Endothelial cell of umbilical vein (primary cell): ENCODE results near the gene AUTS2. TPM values are rescaled to one million over a fixed set of nuclear protein-coding genes. Genes with fewer than 3 reads are reported as not detected.

Experiments used
- BruUV-seq: library from RNA; stranded (reverse); fragments of 400-500 nt; replicated peaks from 2 replicates; lab custom pipeline; 2021; lab: Mats Ljungman, UMichigan
- CTCF ChIA-PET: fragments of 300-600, 350-600 bp; sonication (Branson Sonifier 250); formaldehyde crosslinking; loops from one replicate; lab custom pipeline; 2021; ENCODE audit warnings: antibody characterized with exemption, inconsistent platforms; lab: Charles Lee
- POLR2A ChIA-PET: fragments of 300-600, 350-600 bp; sonication (Branson Sonifier 250); formaldehyde crosslinking; loops from one replicate; lab custom pipeline; 2021; ENCODE audit warnings: antibody characterized with exemption, inconsistent platforms; lab: Charles Lee
- DNase-seq: peaks from one replicate; pipeline ENCODE4 v3.0.0-alpha.2; 2011; ENCODE audit warnings: low read depth, low spot score
- FAIRE-seq: peaks from 2 replicates; lab custom pipeline; 2011; peaks lifted over from hg19 to GRCh38; lab: Jason Lieb, UNC
- H2AFZ ChIP-seq: 2 replicates; pipeline ENCODE4 v1.6.0; 2012; ENCODE audit warnings: low read depth, low read length, control low read depth, inconsistent platforms
- H3K27ac ChIP-seq: 2 replicates; pipeline ENCODE4 v1.5.1; 2011; ENCODE audit warnings: low read depth, mild to moderate bottlenecking, control low read depth, low read length, moderate library complexity; ENCODE audit not compliant: insufficient read depth
- H3K27me3 ChIP-seq, 2 experiments: 2 replicates each; pipeline versions ENCODE4 v1.6.0 to v1.6.1; 2011; ENCODE audit warnings: low read length in 2 of 2, mixed read lengths in 1 of 2; ENCODE audit not compliant: control insufficient read depth in 2 of 2, insufficient read depth in 2 of 2
- H3K36me3 ChIP-seq, 2 experiments: 2 replicates in 1 of 2; 3 replicates in 1 of 2; pipeline ENCODE4 v1.5.1; 2011; ENCODE audit warnings: low read length in 2 of 2, mild to moderate bottlenecking in 1 of 2, moderate library complexity in 1 of 2; ENCODE audit not compliant: control insufficient read depth in 2 of 2, insufficient read depth in 2 of 2; ENCODE audit errors: extremely low read depth in 1 of 2
- H3K4me1 ChIP-seq: 3 replicates; pipeline ENCODE4 v1.5.1; 2011; ENCODE audit warnings: mild to moderate bottlenecking, low read length; ENCODE audit not compliant: control insufficient read depth, insufficient read depth; ENCODE audit errors: extremely low read depth
- H3K4me2 ChIP-seq: 2 replicates; pipeline ENCODE4 v1.6.1; 2011; ENCODE audit warnings: low read length, control low read depth, mixed read lengths; ENCODE audit not compliant: insufficient read depth
- H3K4me3 ChIP-seq, 3 experiments: fragments of 200-600 bp in 1 of 3; sonication (generic), shearing (Covaris generic) in 1 of 3; replicated peaks in 1 of 3; 2 replicates each; pipeline ENCODE4 v1.5.1; 2011 to 2016; ENCODE audit warnings: control low read depth in 3 of 3, low read length in 3 of 3, mild to moderate bottlenecking in 2 of 3, inconsistent platforms in 1 of 3, low read depth in 1 of 3, moderate library complexity in 1 of 3; ENCODE audit not compliant: insufficient read depth in 1 of 3
- H3K79me2 ChIP-seq: 2 replicates; pipeline ENCODE4 v1.6.0; 2012; ENCODE audit warnings: low read length, inconsistent platforms; ENCODE audit not compliant: control insufficient read depth, insufficient read depth
- H3K9ac ChIP-seq: replicated peaks from 2 replicates; pipeline ENCODE3; 2011; ENCODE audit warnings: low read length, control low read depth; ENCODE audit not compliant: insufficient read depth; ENCODE audit errors: extremely low read depth
- H3K9me1 ChIP-seq: replicated peaks from 3 replicates; pipeline ENCODE4 v1.6.0; 2011; ENCODE audit warnings: mild to moderate bottlenecking, low read length; ENCODE audit not compliant: control insufficient read depth, insufficient read depth; ENCODE audit errors: extremely low read depth
- H3K9me3 ChIP-seq: replicated peaks from 2 replicates; pipeline ENCODE4 v1.5.1; 2012; ENCODE audit warnings: low read length, inconsistent platforms; ENCODE audit not compliant: control insufficient read depth, insufficient read depth
- H4K20me1 ChIP-seq: replicated peaks from 2 replicates; pipeline ENCODE3; 2011; ENCODE audit warnings: mild to moderate bottlenecking, low read length; ENCODE audit not compliant: control insufficient read depth, insufficient read depth; ENCODE audit errors: extremely low read depth
- EZH2 ChIP-seq: IDR thresholded peaks from 2 replicates; pipeline ENCODE4 v1.6.1; 2012; ENCODE audit warnings: borderline replicate concordance, low read depth, mild to moderate bottlenecking, moderate library complexity, low read length, inconsistent platforms; ENCODE audit not compliant: severe bottlenecking
- FOS ChIP-seq: IDR thresholded peaks from 2 replicates; pipeline ENCODE4 v1.6.1; 2011; ENCODE audit warnings: mild to moderate bottlenecking, low read length, moderate library complexity, borderline replicate concordance; ENCODE audit not compliant: insufficient read depth
- GATA2 ChIP-seq: IDR thresholded peaks from 2 replicates; pipeline ENCODE4 v1.7.0; 2011; ENCODE audit warnings: low read depth, mild to moderate bottlenecking, moderate library complexity, mixed read lengths, low read length; ENCODE audit not compliant: insufficient read length, insufficient read depth
- JUN ChIP-seq: IDR thresholded peaks from 2 replicates; pipeline ENCODE4 v1.6.1; 2011; ENCODE audit warnings: borderline replicate concordance, low read depth; ENCODE audit not compliant: insufficient read length, insufficient read depth
- MAX ChIP-seq: IDR thresholded peaks from 2 replicates; pipeline ENCODE4 v1.6.1; 2011; ENCODE audit not compliant: insufficient read depth, insufficient read length
- MYC ChIP-seq: IDR thresholded peaks from one replicate; pipeline ENCODE4 v1.6.1; 2011; ENCODE audit warnings: mild to moderate bottlenecking, low read depth, low read length
- POLR2A ChIP-seq: IDR thresholded peaks from 2 replicates; pipeline ENCODE4 v1.6.1; 2012; ENCODE audit warnings: low read depth, mild to moderate bottlenecking, control low read depth, low read length
- POLR2AphosphoS5 ChIP-seq: IDR thresholded peaks from 2 replicates; pipeline ENCODE4 v1.6.1; 2012; ENCODE audit warnings: low read depth, mild to moderate bottlenecking, control low read depth, low read length, moderate library complexity; ENCODE audit not compliant: insufficient read depth
- dilution Hi-C: fragments of 300-500 bp; cut with MboI; formaldehyde crosslinking; loops from one replicate; pipeline ENCODE4 v1.15.0; 2019; ENCODE audit warnings: low sequenced_read_pairs; ENCODE audit not compliant: extremely low pct_ligation_motif_present
- intact Hi-C: fragments of 100-400 bp; cut with micrococcal nuclease; formaldehyde crosslinking; loops from one replicate; pipeline ENCODE4 v1.10.0; 2022
- polyA plus RNA-seq, 4 experiments: library from polyadenylated mRNA; depleted of rRNA in 3 of 4; stranded (reverse) in 3 of 4; unstranded in 1 of 4; fragments of >200 nt; gene quantifications; 2 replicates each; pipeline versions ENCODE4 v1.2.1 to v1.2.3, GENCODE V29; 2011 to 2012; ENCODE audit warnings: missing spikeins in 1 of 4
- total RNA-seq: library from RNA; stranded (reverse); gene quantifications from 2 replicates; pipeline ENCODE4 v1.2.3, GENCODE V29; 2021
- TF ChIP-seq, protein P1 (sequence below), 2 donors: IDR thresholded peaks; 1 replicate in 1 of 2; 2 replicates in 1 of 2; pipeline ENCODE4 v1.5.1; 2011; ENCODE audit warnings: low read length in 2 of 2, mild to moderate bottlenecking in 2 of 2, moderate library complexity in 2 of 2, control low read depth in 1 of 2, inconsistent platforms in 1 of 2, low read depth in 1 of 2; ENCODE audit not compliant: insufficient read depth in 1 of 2; ENCODE audit errors: extremely low read depth in 1 of 2

The AUTS2 gene
- total and polyA plus RNA-seq, 2 donors (not counting 3 experiments of a cell fraction or from before 2014, with no cell fraction given), result 0.59 to 8.0 TPM

- H3K4me2 ChIP-seq, result no peak overlapping the region
- H3K9me3 ChIP-seq, result no peaks in the 10 kb centered on the region
- H3K4me3 ChIP-seq, result no peak overlapping the region
- no peak overlapping the region for H2AFZ ChIP-seq
- no peak overlapping the region for H3K9ac ChIP-seq
- no peaks in the 10 kb centered on the region for H4K20me1 ChIP-seq
- FAIRE-seq (no peak), DNase-seq (no peak)
- ChIA-PET CTCF (no interaction called here), POLR2A (no interaction called here)
- H3K27ac ChIP-seq, result no peak overlapping the region
- intact Hi-C loops (no loop called here), dilution Hi-C loops (no loop called here)
- no peaks in the 10 kb centered on the region for H3K27me3 ChIP-seq
- no peaks in the 10 kb centered on the region for H3K4me1 ChIP-seq
- no peaks in the 10 kb centered on the region for H3K79me2 ChIP-seq
- TF ChIP-seq POLR2A, result no peak
- TF ChIP-seq MAX, result no peak
- no peak for TF ChIP-seq FOS
- TF ChIP-seq MYC, result no peak
- no peak for TF ChIP-seq EZH2
- H3K36me3 ChIP-seq, result no peaks in the 10 kb centered on the region
- no peaks in the 10 kb centered on the region for H3K9me1 ChIP-seq
- no TSS peak for BruUV-seq
Measured at GRCh38 chr7:70782796-70783195, 1184.5 kb downstream of the AUTS2 start.

DNA sequence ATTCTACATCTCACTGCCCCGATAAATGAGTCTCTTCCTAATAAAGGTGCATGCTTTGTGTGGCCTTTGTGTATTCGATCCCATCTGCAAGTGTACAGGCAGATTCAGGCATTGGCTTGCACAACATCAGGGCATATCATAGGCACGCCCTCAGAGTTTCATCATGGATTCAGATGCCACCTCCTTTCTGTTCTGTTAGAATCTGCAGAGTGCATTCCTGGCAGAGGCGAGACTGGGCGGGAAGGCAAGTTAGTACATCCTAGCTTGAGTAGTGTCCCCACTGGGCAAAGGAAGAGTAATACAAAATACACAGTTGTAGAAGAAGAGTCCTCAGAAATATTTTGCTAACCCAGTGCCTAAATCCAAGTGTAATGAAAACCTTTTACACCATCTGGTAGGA, 1187.2 kb downstream of the AUTS2 start:
- no peak for TF ChIP-seq FOS
- TF ChIP-seq MAX, result no peak
- TF ChIP-seq MYC, result no peak
- no peak for TF ChIP-seq GATA2
- TF ChIP-seq, protein P1, sequence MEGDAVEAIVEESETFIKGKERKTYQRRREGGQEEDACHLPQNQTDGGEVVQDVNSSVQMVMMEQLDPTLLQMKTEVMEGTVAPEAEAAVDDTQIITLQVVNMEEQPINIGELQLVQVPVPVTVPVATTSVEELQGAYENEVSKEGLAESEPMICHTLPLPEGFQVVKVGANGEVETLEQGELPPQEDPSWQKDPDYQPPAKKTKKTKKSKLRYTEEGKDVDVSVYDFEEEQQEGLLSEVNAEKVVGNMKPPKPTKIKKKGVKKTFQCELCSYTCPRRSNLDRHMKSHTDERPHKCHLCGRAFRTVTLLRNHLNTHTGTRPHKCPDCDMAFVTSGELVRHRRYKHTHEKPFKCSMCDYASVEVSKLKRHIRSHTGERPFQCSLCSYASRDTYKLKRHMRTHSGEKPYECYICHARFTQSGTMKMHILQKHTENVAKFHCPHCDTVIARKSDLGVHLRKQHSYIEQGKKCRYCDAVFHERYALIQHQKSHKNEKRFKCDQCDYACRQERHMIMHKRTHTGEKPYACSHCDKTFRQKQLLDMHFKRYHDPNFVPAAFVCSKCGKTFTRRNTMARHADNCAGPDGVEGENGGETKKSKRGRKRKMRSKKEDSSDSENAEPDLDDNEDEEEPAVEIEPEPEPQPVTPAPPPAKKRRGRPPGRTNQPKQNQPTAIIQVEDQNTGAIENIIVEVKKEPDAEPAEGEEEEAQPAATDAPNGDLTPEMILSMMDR (IDR thresholded peaks at IDR 0.05; ENCODE audit: extremely low read depth in 1 of 2, insufficient read depth in 1 of 2, low read depth in 1 of 2, low read length in 2 of 2), result no peak
- TF ChIP-seq POLR2AphosphoS5, result no peak
- no peak for TF ChIP-seq JUN
- TF ChIP-seq POLR2A, result no peak
- TF ChIP-seq EZH2, result no peak
- DNase-seq (no peak), FAIRE-seq (no peak)
- no peaks in the 10 kb centered on the region for H3K9me3 ChIP-seq
- dilution Hi-C loops (no loop called here), intact Hi-C loops (no loop called here)
- CTCF ChIA-PET, result no interaction called here
- no peak overlapping the region for H3K4me2 ChIP-seq
- H4K20me1 ChIP-seq, result no peaks in the 10 kb centered on the region
- no peak overlapping the region for H3K9ac ChIP-seq
- no peaks in the 10 kb centered on the region for H3K9me1 ChIP-seq
- H3K27ac ChIP-seq, result no peak overlapping the region
- H3K36me3 ChIP-seq, result no peaks in the 10 kb centered on the region
- no peak overlapping the region for H3K4me3 ChIP-seq
- no peaks in the 10 kb centered on the region for H3K4me1 ChIP-seq
- POLR2A ChIA-PET, result no interaction called here
- no TSS peak for BruUV-seq
- H2AFZ ChIP-seq, result no peak overlapping the region
- H3K79me2 ChIP-seq, result no peaks in the 10 kb centered on the region
- H3K27me3 ChIP-seq, result no peaks in the 10 kb centered on the region
